GM12878 (cell line): ENCODE results near the gene EFHC1. TPM values are rescaled to one million over a fixed set of nuclear protein-coding genes. Genes with fewer than 3 reads are reported as not detected.
A peak's percentile ranks its signal among the peaks of the same experiment; 100 is the strongest.

Experiments used
- ASH2L ChIP-seq: fragments of 300-600, 200-600 bp; sonication (generic); IDR thresholded peaks from 2 replicates; pipeline ENCODE4 v1.6.1; 2017; ENCODE audit warnings: low read depth, mild to moderate bottlenecking, borderline replicate concordance
- CBFB ChIP-seq: IDR thresholded peaks from 2 replicates; pipeline ENCODE4 v1.6.1; 2016; ENCODE audit warnings: antibody characterized with exemption, low read depth
- CBX3 ChIP-seq: fragments of 200-600 bp; sonication (generic); IDR thresholded peaks from 2 replicates; pipeline ENCODE4 v1.6.1; 2016; ENCODE audit warnings: low read depth, borderline replicate concordance
- DPF2 ChIP-seq: fragments of 450-650 bp; IDR thresholded peaks from 2 replicates; pipeline ENCODE4 v1.6.1; 2017; ENCODE audit warnings: mild to moderate bottlenecking
- FOXK2 ChIP-seq: fragments of 450-650 bp; IDR thresholded peaks from 2 replicates; pipeline ENCODE4 v1.6.1; 2017; ENCODE audit warnings: mild to moderate bottlenecking, moderate library complexity
- FOXM1 ChIP-seq: IDR thresholded peaks from 2 replicates; pipeline ENCODE4 v1.6.1; 2012; ENCODE audit warnings: low read depth, mild to moderate bottlenecking, inconsistent platforms, low read length, moderate library complexity
- GATAD2B ChIP-seq: fragments of 450-650 bp; conservative IDR thresholded peaks from 2 replicates; pipeline ENCODE4 v1.6.1; 2017; ENCODE audit warnings: low read depth, mild to moderate bottlenecking, moderate library complexity
- MEF2B ChIP-seq: fragments of 450-650 bp; IDR thresholded peaks from 2 replicates; pipeline ENCODE4 v1.6.1; 2018; ENCODE audit warnings: mild to moderate bottlenecking, moderate library complexity; ENCODE audit not compliant: partially characterized antibody, poor library complexity, severe bottlenecking
- NR2C1 ChIP-seq: fragments of 450-650 bp; IDR thresholded peaks from 2 replicates; pipeline ENCODE4 v1.6.1; 2017; ENCODE audit warnings: antibody characterized with exemption, mild to moderate bottlenecking, moderate library complexity
- PML ChIP-seq: IDR thresholded peaks from 2 replicates; pipeline ENCODE4 v1.6.1; 2012; ENCODE audit warnings: low read length, inconsistent platforms
- RAD51 ChIP-seq: fragments of 450-650 bp; IDR thresholded peaks from 2 replicates; pipeline ENCODE4 v1.6.1; 2016; ENCODE audit warnings: moderate library complexity, mild to moderate bottlenecking, inconsistent platforms
- SP1 ChIP-seq: IDR thresholded peaks from one replicate; pipeline ENCODE4 v1.6.1; 2011; ENCODE audit warnings: low read depth, low read length
- SRF ChIP-seq, 2 experiments: IDR thresholded peaks; 2 replicates each; pipeline ENCODE4 v1.6.1; 2011; ENCODE audit warnings: low read depth in 2 of 2, low read length in 2 of 2, mild to moderate bottlenecking in 1 of 2, moderate library complexity in 1 of 2
- TAF1 ChIP-seq: IDR thresholded peaks from 2 replicates; pipeline ENCODE4 v1.6.1; 2011; ENCODE audit warnings: mild to moderate bottlenecking, low read depth, low read length, borderline replicate concordance
- TCF3 ChIP-seq: IDR thresholded peaks from 2 replicates; pipeline ENCODE4 v1.6.1; 2012; ENCODE audit warnings: low read depth, mild to moderate bottlenecking, low read length, borderline replicate concordance; ENCODE audit not compliant: insufficient read depth
- ZNF207 ChIP-seq: fragments of 450-650 bp; IDR thresholded peaks from 2 replicates; pipeline ENCODE4 v1.6.1; 2014; ENCODE audit warnings: antibody characterized with exemption, mild to moderate bottlenecking, borderline replicate concordance
- polyA plus RNA-seq, 11 experiments: library from polyadenylated mRNA; depleted of rRNA in 4 of 11; unstranded in 6 of 11; stranded (reverse) in 5 of 11; fragments of >200 nt; fragmentation: Nextera tagmentation in 4 of 11; fragmentation: Illumina TruSeq in 1 of 11; extraction: Ambion mirVana in 4 of 11; extraction: Trizol in 1 of 11; gene quantifications; 1 replicate in 1 of 11; 2 replicates in 10 of 11; pipeline versions ENCODE4 v1.2.1 to v1.2.3, GENCODE V29; 2011 to 2016; ENCODE audit warnings: inconsistent platforms in 2 of 11, missing spikeins in 2 of 11, low read depth in 1 of 11
- total RNA-seq, 4 experiments: library from RNA; depleted of rRNA in 3 of 4; stranded (reverse); fragments of >200 nt in 3 of 4; fragmentation: Illumina TruSeq in 1 of 4; extraction: Trizol in 1 of 4; gene quantifications; 2 replicates each; pipeline versions ENCODE4 v1.2.1 to v1.2.3, GENCODE V29; 2013 to 2021
- TF ChIP-seq, protein P1 (sequence below): fragments of 450-650 bp; IDR thresholded peaks from 2 replicates; pipeline ENCODE4 v1.6.1; 2017; ENCODE audit warnings: mild to moderate bottlenecking, moderate library complexity
- TF ChIP-seq, protein P2 (sequence below): IDR thresholded peaks from 2 replicates; pipeline ENCODE4 v1.6.1; 2011; ENCODE audit warnings: borderline replicate concordance, low read depth, mild to moderate bottlenecking, moderate library complexity, mixed read lengths, low read length; ENCODE audit not compliant: insufficient read depth; ENCODE audit errors: extremely low read length
- TF ChIP-seq, protein P3 (sequence below): IDR thresholded peaks from 2 replicates; pipeline ENCODE4 v1.6.1; 2012; ENCODE audit warnings: low read length, inconsistent platforms

EFHC1 gene
- total and polyA plus RNA-seq, 10 of the 15 experiments (the other 5 are each of a cell fraction or from before 2014, with no cell fraction given): 5.5 to 14.5 (median 8.8) TPM

DNA sequence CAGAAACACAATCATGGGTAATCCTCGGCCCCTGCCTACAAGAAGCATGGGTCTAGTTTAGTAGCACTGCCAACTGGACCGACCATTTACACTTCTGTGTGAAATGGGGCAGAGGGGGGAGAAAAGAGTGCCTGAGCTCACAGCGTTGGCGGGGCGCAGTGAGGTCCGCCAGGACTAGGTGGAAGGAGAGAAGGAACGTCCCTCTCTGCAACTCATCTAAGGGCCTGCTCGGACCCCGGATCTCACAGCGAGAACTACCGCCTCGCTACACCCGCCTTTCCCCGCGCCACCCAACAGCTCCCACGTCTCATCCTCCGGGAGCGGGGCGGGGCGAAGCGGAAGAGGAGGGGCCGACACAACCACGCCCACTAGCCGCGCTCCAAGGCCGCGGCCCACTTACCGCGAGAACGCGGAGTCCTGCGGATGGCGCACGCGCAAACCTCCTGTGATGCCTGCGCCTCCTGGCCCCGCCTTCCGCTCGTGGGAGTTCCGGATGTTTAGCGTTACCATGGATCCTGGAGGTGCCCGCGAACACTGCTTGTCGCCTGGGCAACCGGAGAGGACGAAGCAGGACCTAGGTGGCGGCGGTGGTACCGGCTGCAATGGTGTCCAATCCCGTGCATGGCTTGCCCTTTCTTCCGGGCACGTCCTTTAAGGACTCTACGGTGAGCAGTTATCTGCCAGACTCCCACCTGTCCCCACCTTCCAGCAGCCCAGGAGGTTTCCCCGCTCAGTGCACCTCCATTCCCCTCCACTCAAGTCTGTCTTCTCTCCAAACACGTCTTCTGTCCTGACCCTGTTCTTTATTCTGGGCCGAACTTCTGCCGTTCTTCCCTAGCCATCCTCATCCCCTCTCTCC lies at the start of gene EFHC1 (continued):
- TF ChIP-seq, protein P1, sequence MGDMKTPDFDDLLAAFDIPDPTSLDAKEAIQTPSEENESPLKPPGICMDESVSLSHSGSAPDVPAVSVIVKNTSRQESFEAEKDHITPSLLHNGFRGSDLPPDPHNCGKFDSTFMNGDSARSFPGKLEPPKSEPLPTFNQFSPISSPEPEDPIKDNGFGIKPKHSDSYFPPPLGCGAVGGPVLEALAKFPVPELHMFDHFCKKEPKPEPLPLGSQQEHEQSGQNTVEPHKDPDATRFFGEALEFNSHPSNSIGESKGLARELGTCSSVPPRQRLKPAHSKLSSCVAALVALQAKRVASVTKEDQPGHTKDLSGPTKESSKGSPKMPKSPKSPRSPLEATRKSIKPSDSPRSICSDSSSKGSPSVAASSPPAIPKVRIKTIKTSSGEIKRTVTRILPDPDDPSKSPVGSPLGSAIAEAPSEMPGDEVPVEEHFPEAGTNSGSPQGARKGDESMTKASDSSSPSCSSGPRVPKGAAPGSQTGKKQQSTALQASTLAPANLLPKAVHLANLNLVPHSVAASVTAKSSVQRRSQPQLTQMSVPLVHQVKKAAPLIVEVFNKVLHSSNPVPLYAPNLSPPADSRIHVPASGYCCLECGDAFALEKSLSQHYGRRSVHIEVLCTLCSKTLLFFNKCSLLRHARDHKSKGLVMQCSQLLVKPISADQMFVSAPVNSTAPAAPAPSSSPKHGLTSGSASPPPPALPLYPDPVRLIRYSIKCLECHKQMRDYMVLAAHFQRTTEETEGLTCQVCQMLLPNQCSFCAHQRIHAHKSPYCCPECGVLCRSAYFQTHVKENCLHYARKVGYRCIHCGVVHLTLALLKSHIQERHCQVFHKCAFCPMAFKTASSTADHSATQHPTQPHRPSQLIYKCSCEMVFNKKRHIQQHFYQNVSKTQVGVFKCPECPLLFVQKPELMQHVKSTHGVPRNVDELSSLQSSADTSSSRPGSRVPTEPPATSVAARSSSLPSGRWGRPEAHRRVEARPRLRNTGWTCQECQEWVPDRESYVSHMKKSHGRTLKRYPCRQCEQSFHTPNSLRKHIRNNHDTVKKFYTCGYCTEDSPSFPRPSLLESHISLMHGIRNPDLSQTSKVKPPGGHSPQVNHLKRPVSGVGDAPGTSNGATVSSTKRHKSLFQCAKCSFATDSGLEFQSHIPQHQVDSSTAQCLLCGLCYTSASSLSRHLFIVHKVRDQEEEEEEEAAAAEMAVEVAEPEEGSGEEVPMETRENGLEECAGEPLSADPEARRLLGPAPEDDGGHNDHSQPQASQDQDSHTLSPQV: no peak
- no peak for TF ChIP-seq FOXM1
- TF ChIP-seq TAF1: peak; percentile 51; the same call in 1 of the 2 replicates
- peak; percentile 81 for TF ChIP-seq SP1
- TF ChIP-seq NR2C1: no peak
- no peak; the same call in 1 of the 2 replicates for TF ChIP-seq PML
- TF ChIP-seq RAD51: no peak
- TF ChIP-seq SRF (IDR thresholded peaks at IDR 0.05; ENCODE audit: low read depth in 2 of 2, low read length in 2 of 2): no peak
- no peak for TF ChIP-seq CBX3
- peak; percentile 90; the same call in 1 of the 2 replicates for TF ChIP-seq CBFB
- peak; percentile 55 for TF ChIP-seq FOXK2
- TF ChIP-seq MEF2B: peak; percentile 81
- TF ChIP-seq, protein P2, sequence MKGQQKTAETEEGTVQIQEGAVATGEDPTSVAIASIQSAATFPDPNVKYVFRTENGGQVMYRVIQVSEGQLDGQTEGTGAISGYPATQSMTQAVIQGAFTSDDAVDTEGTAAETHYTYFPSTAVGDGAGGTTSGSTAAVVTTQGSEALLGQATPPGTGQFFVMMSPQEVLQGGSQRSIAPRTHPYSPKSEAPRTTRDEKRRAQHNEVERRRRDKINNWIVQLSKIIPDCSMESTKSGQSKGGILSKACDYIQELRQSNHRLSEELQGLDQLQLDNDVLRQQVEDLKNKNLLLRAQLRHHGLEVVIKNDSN: no peak
- TF ChIP-seq TCF3: no peak
- TF ChIP-seq GATAD2B: no peak
- TF ChIP-seq, protein P3, sequence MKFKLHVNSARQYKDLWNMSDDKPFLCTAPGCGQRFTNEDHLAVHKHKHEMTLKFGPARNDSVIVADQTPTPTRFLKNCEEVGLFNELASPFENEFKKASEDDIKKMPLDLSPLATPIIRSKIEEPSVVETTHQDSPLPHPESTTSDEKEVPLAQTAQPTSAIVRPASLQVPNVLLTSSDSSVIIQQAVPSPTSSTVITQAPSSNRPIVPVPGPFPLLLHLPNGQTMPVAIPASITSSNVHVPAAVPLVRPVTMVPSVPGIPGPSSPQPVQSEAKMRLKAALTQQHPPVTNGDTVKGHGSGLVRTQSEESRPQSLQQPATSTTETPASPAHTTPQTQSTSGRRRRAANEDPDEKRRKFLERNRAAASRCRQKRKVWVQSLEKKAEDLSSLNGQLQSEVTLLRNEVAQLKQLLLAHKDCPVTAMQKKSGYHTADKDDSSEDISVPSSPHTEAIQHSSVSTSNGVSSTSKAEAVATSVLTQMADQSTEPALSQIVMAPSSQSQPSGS: no peak
- peak; percentile 90; the same call in 1 of the 2 replicates for TF ChIP-seq ZNF207
- TF ChIP-seq ASH2L: no peak
- TF ChIP-seq DPF2: 0 out of 2 replicates have a peak, but pooled peaks have one; percentile 41
